Neural crest cell (in vitro differentiated cells): ENCODE measurements around the gene NFAM1. TPM values are rescaled to one million over a fixed set of nuclear protein-coding genes. Genes with fewer than 3 reads are reported as not detected.
A peak's percentile ranks its signal among the peaks of the same experiment; 100 is the strongest.

Experiments used
- DNase-seq: peaks from one replicate; pipeline ENCODE4 v3.0.0; 2021; ENCODE audit warnings: low read depth, mixed read lengths, low spot score
- H3K27ac Mint-ChIP-seq: one replicate; pipeline ENCODE4 v1.8.0; 2021; ENCODE audit warnings: mild to moderate bottlenecking, mixed read lengths; ENCODE audit not compliant: unreplicated experiment
- H3K27me3 Mint-ChIP-seq: 2 replicates; pipeline ENCODE4 v1.8.0; 2021; ENCODE audit warnings: low read depth, mild to moderate bottlenecking, mixed read lengths
- H3K36me3 Mint-ChIP-seq: 2 replicates; pipeline ENCODE4 v1.8.0; 2021; ENCODE audit warnings: low read depth, mild to moderate bottlenecking, mixed read lengths
- H3K4me1 Mint-ChIP-seq: 2 replicates; pipeline ENCODE4 v1.8.0; 2021; ENCODE audit warnings: mixed read lengths
- H3K4me3 Mint-ChIP-seq: one replicate; pipeline ENCODE4 v1.8.0; 2021; ENCODE audit warnings: mild to moderate bottlenecking, mixed read lengths
- H3K9me3 Mint-ChIP-seq: 2 replicates; pipeline ENCODE4 v1.8.0; 2021; ENCODE audit warnings: mixed read lengths
- CTCF ChIP-seq: fragments of 200-600 bp; sonication (generic); conservative IDR thresholded peaks from 2 replicates; pipeline ENCODE4 v1.5.0; 2021; ENCODE audit warnings: antibody characterized with exemption, mild to moderate bottlenecking
- total RNA-seq: library from RNA; stranded (reverse); gene quantifications from 2 replicates; pipeline ENCODE4 v1.2.1, GENCODE V29; 2021

NFAM1 gene
- total RNA-seq, 1 donor from 2014 or later = 0.07 TPM

GRCh38 chr22:42353883-42354727 lies 78.1 kb downstream of the NFAM1 start:
- Mint-ChIP-seq H3K27me3 (peaks cover 2% of the 10 kb centered on the region), H3K9me3 (no peaks in the 10 kb centered on the region), H3K4me3 (no peak overlapping the region), H3K36me3 (no peaks in the 10 kb centered on the region), H3K27ac (peak overlapping the region; percentile 32), H3K4me1 (peaks cover 10% of the 10 kb centered on the region)
- no peak for TF ChIP-seq CTCF
- DNase-seq = no peak

- Mint-ChIP-seq H3K27me3 (peaks cover 2% of the 10 kb centered on the region), H3K36me3 (no peaks in the 10 kb centered on the region), H3K9me3 (no peaks in the 10 kb centered on the region), H3K4me1 (peaks cover 10% of the 10 kb centered on the region), H3K27ac (no peak overlapping the region), H3K4me3 (no peak overlapping the region)
- no peak for DNase-seq
- TF ChIP-seq CTCF = no peak
These were observed 81.8 kb downstream of the NFAM1 start for GRCh38 chr22:42350373-42350772.

- no peaks in the 10 kb centered on the region for H3K9me3 Mint-ChIP-seq
- H3K27ac Mint-ChIP-seq = no peak overlapping the region
- no peak overlapping the region for H3K4me3 Mint-ChIP-seq
- peaks cover 2% of the 10 kb centered on the region for H3K27me3 Mint-ChIP-seq
- no peak for DNase-seq
- TF ChIP-seq CTCF = no peak
- no peaks in the 10 kb centered on the region for H3K36me3 Mint-ChIP-seq
- H3K4me1 Mint-ChIP-seq = peaks cover 5% of the 10 kb centered on the region
These were observed 84.8 kb downstream of the NFAM1 start for GRCh38 chr22:42347281-42347824.

- Mint-ChIP-seq H3K9me3 (no peaks in the 10 kb centered on the region), H3K27ac (peak overlapping the region; percentile 52), H3K36me3 (no peaks in the 10 kb centered on the region), H3K27me3 (peaks cover 7% of the 10 kb centered on the region), H3K4me3 (peak overlapping the region; percentile 50), H3K4me1 (peaks cover 10% of the 10 kb centered on the region)
- no peak for DNase-seq
- TF ChIP-seq CTCF = no peak
These were observed 85.5 kb downstream of the NFAM1 start for GRCh38 chr22:42346722-42347121.

GRCh38 chr22:42345458-42345857 lies 86.7 kb downstream of the NFAM1 start:
- no peak for DNase-seq
- no peak for TF ChIP-seq CTCF
- peaks cover 15% of the 10 kb centered on the region for H3K4me1 Mint-ChIP-seq
- H3K27me3 Mint-ChIP-seq = peaks cover 8% of the 10 kb centered on the region
- H3K36me3 Mint-ChIP-seq = no peaks in the 10 kb centered on the region
- H3K27ac Mint-ChIP-seq = no peak overlapping the region
- H3K9me3 Mint-ChIP-seq = no peaks in the 10 kb centered on the region
- H3K4me3 Mint-ChIP-seq = peak overlapping the region; percentile 54
